Erythroblast (primary cell): Measurements from ENCODE around the gene ARHGEF4.

Experiments
- GATA1 ChIP-seq: IDR thresholded peaks from 2 replicates; pipeline ENCODE4 v1.6.1; 2011; ENCODE audit warnings: low read depth, mild to moderate bottlenecking, control low read depth, low read length, moderate library complexity
- POLR2A ChIP-seq: IDR thresholded peaks from 2 replicates; pipeline ENCODE4 v1.6.1; 2011; ENCODE audit warnings: mild to moderate bottlenecking, low read length

GRCh38 chr2:130844161-130844560, 7.4 kb downstream of the ARHGEF4 start:
- TF ChIP-seq POLR2A (no peak), GATA1 (no peak)
